HG02981 (cell line): ENCODE results near the gene ITGB2.

Source experiments
- ATAC-seq: cut with Tn5 transposase; IDR thresholded peaks from one replicate; pipeline ENCODE4 v1.9.1; 2021; ENCODE audit warnings: mild to moderate bottlenecking, moderate library complexity; ENCODE audit not compliant: unreplicated experiment

Gene ITGB2

GRCh38 chr21:44898851-44899767 lies 21.6 kb downstream of the ITGB2 start:
- ATAC-seq, result no peak

GRCh38 chr21:44898011-44898488 lies 22.6 kb downstream of the ITGB2 start:
- ATAC-seq, result no peak

GRCh38 chr21:44897326-44898010 lies 23.2 kb downstream of the ITGB2 start:
- ATAC-seq, result no peak

- ATAC-seq, result no peak
Observed at GRCh38 chr21:44896561-44897286, 24.0 kb downstream of the ITGB2 start.

- ATAC-seq, result no peak
Observed at GRCh38 chr21:44895859-44896258, 24.8 kb downstream of the ITGB2 start.

GRCh38 chr21:44894687-44895302 lies 25.9 kb downstream of the ITGB2 start:
- no peak for ATAC-seq

GRCh38 chr21:44893948-44894656 lies 26.6 kb downstream of the ITGB2 start:
- ATAC-seq, result no peak

- ATAC-seq, result no peak
Observed at GRCh38 chr21:44893278-44893556, 27.5 kb downstream of the ITGB2 start.

GRCh38 chr21:44892536-44893277 lies 28.0 kb downstream of the ITGB2 start:
- ATAC-seq, result peak; percentile 62

- no peak for ATAC-seq
Observed at GRCh38 chr21:44892095-44892494, 28.6 kb downstream of the ITGB2 start.

GRCh38 chr21:44891631-44892031 lies 29.1 kb downstream of the ITGB2 start:
- no peak for ATAC-seq

- no peak for ATAC-seq
Observed at GRCh38 chr21:44890961-44891541, 29.6 kb downstream of the ITGB2 start.

GRCh38 chr21:44890338-44890931 lies 30.3 kb downstream of the ITGB2 start:
- no peak for ATAC-seq

GRCh38 chr21:44889625-44890337 lies 30.9 kb downstream of the ITGB2 start:
- ATAC-seq, result no peak

GRCh38 chr21:44888581-44889550 lies 31.8 kb downstream of the ITGB2 start:
- ATAC-seq, result no peak

- no peak for ATAC-seq
Observed at GRCh38 chr21:44887807-44888580, 32.7 kb downstream of the ITGB2 start.
